ENCODE results near the gene PGAM2.

DNA sequence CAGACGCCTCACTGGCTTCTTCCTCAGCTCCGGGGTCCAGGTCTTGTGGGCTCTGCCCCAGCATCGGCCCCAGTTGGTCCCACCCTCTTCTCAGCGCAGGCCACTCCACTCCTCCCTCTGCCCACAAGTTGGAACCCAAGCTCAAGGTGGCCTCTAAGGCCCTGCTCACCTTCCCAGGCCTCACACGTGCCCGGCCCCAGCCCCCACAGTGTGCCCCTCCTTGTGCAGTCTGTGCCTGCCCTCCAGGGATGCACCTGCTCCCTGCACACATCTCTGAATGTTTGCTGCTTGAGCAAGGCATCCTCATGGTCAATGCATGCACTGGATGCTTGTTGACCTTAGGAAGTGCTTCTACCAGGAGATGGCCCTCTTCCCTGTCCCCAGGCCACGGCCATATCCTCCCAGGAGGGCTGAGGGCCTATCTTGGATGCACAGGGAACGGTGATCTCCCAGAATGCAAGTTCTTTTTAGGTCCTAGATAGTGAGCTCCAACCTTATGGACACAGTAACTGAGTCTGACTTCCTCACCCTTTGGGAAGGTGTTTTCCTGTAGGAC is 31.0 kb upstream of the PGAM2 start:
- TF ChIP-seq, protein P1, sequence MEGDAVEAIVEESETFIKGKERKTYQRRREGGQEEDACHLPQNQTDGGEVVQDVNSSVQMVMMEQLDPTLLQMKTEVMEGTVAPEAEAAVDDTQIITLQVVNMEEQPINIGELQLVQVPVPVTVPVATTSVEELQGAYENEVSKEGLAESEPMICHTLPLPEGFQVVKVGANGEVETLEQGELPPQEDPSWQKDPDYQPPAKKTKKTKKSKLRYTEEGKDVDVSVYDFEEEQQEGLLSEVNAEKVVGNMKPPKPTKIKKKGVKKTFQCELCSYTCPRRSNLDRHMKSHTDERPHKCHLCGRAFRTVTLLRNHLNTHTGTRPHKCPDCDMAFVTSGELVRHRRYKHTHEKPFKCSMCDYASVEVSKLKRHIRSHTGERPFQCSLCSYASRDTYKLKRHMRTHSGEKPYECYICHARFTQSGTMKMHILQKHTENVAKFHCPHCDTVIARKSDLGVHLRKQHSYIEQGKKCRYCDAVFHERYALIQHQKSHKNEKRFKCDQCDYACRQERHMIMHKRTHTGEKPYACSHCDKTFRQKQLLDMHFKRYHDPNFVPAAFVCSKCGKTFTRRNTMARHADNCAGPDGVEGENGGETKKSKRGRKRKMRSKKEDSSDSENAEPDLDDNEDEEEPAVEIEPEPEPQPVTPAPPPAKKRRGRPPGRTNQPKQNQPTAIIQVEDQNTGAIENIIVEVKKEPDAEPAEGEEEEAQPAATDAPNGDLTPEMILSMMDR (conservative IDR thresholded peaks at IDR 0.05 in 1 of 2, IDR thresholded peaks at IDR 0.05 in 1 of 2; ENCODE audit: extremely low read depth in 1 of 2, insufficient read depth in 1 of 2, low read depth in 1 of 2, low read length in 2 of 2) = no peak
- TF ChIP-seq EZH2 (IDR thresholded peaks at IDR 0.05; ENCODE audit: borderline replicate concordance, low read length) = no peak
